HepG2 (cell line): ENCODE data around the gene SENP5. TPM values are rescaled to one million over a fixed set of nuclear protein-coding genes. Genes with fewer than 3 reads are reported as not detected.

ENCODE experiments used
- CAMTA2 ChIP-seq: sonication (generic); formaldehyde crosslinking; IDR thresholded peaks from 2 replicates; pipeline ENCODE4 v1.4.0; 2020; ENCODE audit warnings: mild to moderate bottlenecking, missing genetic modification reagents, borderline replicate concordance
- DMAP1 ChIP-seq: IDR thresholded peaks from 2 replicates; pipeline ENCODE4 v1.6.1; 2016
- ELF3 ChIP-seq: IDR thresholded peaks from 2 replicates; pipeline ENCODE4 v1.6.1; 2016; ENCODE audit warnings: missing genetic modification reagents, missing compliant biosample characterization
- GMEB2 ChIP-seq: IDR thresholded peaks from 2 replicates; pipeline ENCODE4 v1.6.1; 2016; ENCODE audit warnings: missing biosample characterization, missing genetic modification reagents, low read depth
- KDM6A ChIP-seq: IDR thresholded peaks from 2 replicates; pipeline ENCODE4 v1.6.1; 2016; ENCODE audit warnings: low read depth
- MXD4 ChIP-seq: IDR thresholded peaks from 2 replicates; pipeline ENCODE4 v1.6.1; 2016; ENCODE audit warnings: mild to moderate bottlenecking, missing biosample characterization, missing genetic modification reagents
- NCOA1 ChIP-seq: sonication (generic); formaldehyde crosslinking; IDR thresholded peaks from 2 replicates; pipeline ENCODE4 v1.9.0; 2021; ENCODE audit warnings: missing genetic modification reagents
- NFE2L1 ChIP-seq: sonication (generic); formaldehyde crosslinking; IDR thresholded peaks from 2 replicates; pipeline ENCODE4 v1.4.0; 2020; ENCODE audit warnings: missing genetic modification reagents, mild to moderate bottlenecking, borderline replicate concordance
- POLR2G ChIP-seq: fragments of 200-400 bp; formaldehyde crosslinking; IDR thresholded peaks from 2 replicates; pipeline ENCODE4 v1.6.1; 2018; ENCODE audit warnings: mild to moderate bottlenecking, low read depth, low read length, moderate library complexity
- REL ChIP-seq: sonication (generic); formaldehyde crosslinking; conservative IDR thresholded peaks from 2 replicates; pipeline ENCODE4 v1.8.0; 2022; ENCODE audit warnings: mild to moderate bottlenecking, missing genetic modification reagents, moderate library complexity
- SETDB1 ChIP-seq: sonication (generic); formaldehyde crosslinking; IDR thresholded peaks from 2 replicates; pipeline ENCODE4 v1.5.1; 2020; ENCODE audit warnings: missing genetic modification reagents, mild to moderate bottlenecking, borderline replicate concordance
- TARDBP ChIP-seq: sonication (generic); formaldehyde crosslinking; IDR thresholded peaks from 2 replicates; pipeline ENCODE4 v1.8.0; 2022; ENCODE audit warnings: mild to moderate bottlenecking, missing genetic modification reagents
- TBX3 ChIP-seq: fragments of 450-650 bp; IDR thresholded peaks from 2 replicates; pipeline ENCODE4 v1.6.1; 2017; ENCODE audit warnings: antibody characterized with exemption, mild to moderate bottlenecking, inconsistent platforms, borderline replicate concordance
- ZKSCAN5 ChIP-seq: sonication (generic); formaldehyde crosslinking; IDR thresholded peaks from 2 replicates; pipeline ENCODE4 v1.5.1; 2020; ENCODE audit warnings: mild to moderate bottlenecking, missing genetic modification reagents
- ZNF205 ChIP-seq: IDR thresholded peaks from 2 replicates; pipeline ENCODE4 v1.6.1; 2018; ENCODE audit warnings: missing biosample characterization, missing genetic modification reagents
- ZNF468 ChIP-seq: sonication (generic); formaldehyde crosslinking; IDR thresholded peaks from 2 replicates; pipeline ENCODE4 v1.8.0; 2022; ENCODE audit warnings: mild to moderate bottlenecking, moderate library complexity, missing genetic modification reagents
- ZNF605 ChIP-seq: sonication (generic); formaldehyde crosslinking; IDR thresholded peaks from 2 replicates; pipeline ENCODE4 v1.8.0; 2022; ENCODE audit warnings: mild to moderate bottlenecking, missing genetic modification reagents
- ZNF614 ChIP-seq: IDR thresholded peaks from 2 replicates; pipeline ENCODE4 v1.6.1; 2018; ENCODE audit warnings: missing biosample characterization, missing genetic modification reagents, inconsistent platforms, borderline replicate concordance
- ZNF670 ChIP-seq: sonication (generic); formaldehyde crosslinking; IDR thresholded peaks from 2 replicates; pipeline ENCODE4 v1.8.0; 2022; ENCODE audit warnings: mild to moderate bottlenecking, missing genetic modification reagents, borderline replicate concordance
- ZNF720 ChIP-seq: sonication (generic); formaldehyde crosslinking; IDR thresholded peaks from 2 replicates; pipeline ENCODE4 v1.4.0; 2020; ENCODE audit warnings: missing genetic modification reagents
- ZNF724P ChIP-seq: sonication (generic); formaldehyde crosslinking; IDR thresholded peaks from 2 replicates; pipeline ENCODE4 v1.8.0; 2022; ENCODE audit warnings: missing genetic modification reagents, borderline replicate concordance
- ZNF737 ChIP-seq: sonication (generic); formaldehyde crosslinking; IDR thresholded peaks from 2 replicates; pipeline ENCODE4 v1.5.0; 2020; ENCODE audit warnings: missing genetic modification reagents, mild to moderate bottlenecking, borderline replicate concordance
- ZNF839 ChIP-seq: sonication (generic); formaldehyde crosslinking; IDR thresholded peaks from 2 replicates; pipeline ENCODE4 v1.4.0; 2020; ENCODE audit warnings: missing genetic modification reagents, mild to moderate bottlenecking, borderline replicate concordance
- polyA plus RNA-seq, 8 experiments: library from polyadenylated mRNA; depleted of rRNA in 3 of 8; stranded (reverse) in 7 of 8; unstranded in 1 of 8; fragments of >200 nt; fragmentation: Illumina TruSeq in 4 of 8; extraction: Trizol in 4 of 8; gene quantifications; 2 replicates each; pipeline versions ENCODE4 v1.2.1 to v1.2.3, GENCODE V29; 2011 to 2016; ENCODE audit warnings: low read depth in 4 of 8, missing spikeins in 1 of 8, mixed read lengths in 1 of 8; ENCODE audit not compliant: insufficient read depth in 1 of 8
- total RNA-seq, 5 experiments: library from RNA; depleted of rRNA; stranded (reverse); fragments of >200 nt; fragmentation: Illumina TruSeq; extraction: Trizol; gene quantifications; 2 replicates each; pipeline ENCODE4 v1.2.3, GENCODE V29; 2016; ENCODE audit warnings: low read depth in 1 of 5
- TF ChIP-seq, protein P1 (sequence below): sonication (generic); formaldehyde crosslinking; IDR thresholded peaks from 2 replicates; pipeline ENCODE4 v1.8.0; 2022; ENCODE audit warnings: mild to moderate bottlenecking, missing genetic modification reagents, moderate library complexity
- TF ChIP-seq, protein P2 (sequence below): sonication (generic); formaldehyde crosslinking; IDR thresholded peaks from 2 replicates; pipeline ENCODE4 v1.4.0; 2020; ENCODE audit warnings: mild to moderate bottlenecking, missing genetic modification reagents
- TF ChIP-seq, protein P3 (sequence below): sonication (generic); formaldehyde crosslinking; IDR thresholded peaks from 2 replicates; pipeline ENCODE4 v1.4.0; 2020; ENCODE audit warnings: missing genetic modification reagents; ENCODE audit errors: not compliant biosample characterization

Gene SENP5
- total and polyA plus RNA-seq, 2 of the 13 experiments (the other 11 are each of a cell fraction or from before 2014, with no cell fraction given): 17.6 to 30.9 TPM

- TF ChIP-seq ZNF839 (CRISPR knock-in tag) (no peak), GMEB2 (CRISPR knock-in tag) (no peak), KDM6A (CRISPR knock-in tag) (no peak), TARDBP (peak; percentile 20; the same call in 1 of the 2 replicates), DMAP1 (CRISPR knock-in tag) (no peak), ZKSCAN5 (CRISPR knock-in tag) (no peak), REL (0 out of 2 replicates have a peak, but pooled peaks have one; percentile 10), NCOA1 (no peak; the same call in 1 of the 2 replicates), ZNF605 (CRISPR knock-in tag) (0 out of 2 replicates have a peak, but pooled peaks have one; percentile 39), ELF3 (CRISPR knock-in tag) (peak; percentile 17; the same call in 1 of the 2 replicates), ZNF614 (CRISPR knock-in tag) (no peak), ZNF468 (no peak), ZNF720 (CRISPR knock-in tag) (no peak), MXD4 (CRISPR knock-in tag) (0 out of 2 replicates have a peak, but pooled peaks have one; percentile 19), NFE2L1 (CRISPR knock-in tag) (0 out of 2 replicates have a peak, but pooled peaks have one; percentile 58), TBX3 (no peak), ZNF670 (CRISPR knock-in tag) (peak; percentile 15; the same call in 1 of the 2 replicates), ZNF205 (CRISPR knock-in tag) (0 out of 2 replicates have a peak, but pooled peaks have one; percentile 53), ZNF724P (CRISPR knock-in tag) (peak; percentile 30; the same call in 1 of the 2 replicates), CAMTA2 (CRISPR knock-in tag) (peak; percentile 26), POLR2G (peak; percentile 63; the same call in 1 of the 2 replicates), SETDB1 (CRISPR knock-in tag) (0 out of 2 replicates have a peak, but pooled peaks have one; percentile 31), ZNF737 (0 out of 2 replicates have a peak, but pooled peaks have one; percentile 65)
- TF ChIP-seq, protein P1, sequence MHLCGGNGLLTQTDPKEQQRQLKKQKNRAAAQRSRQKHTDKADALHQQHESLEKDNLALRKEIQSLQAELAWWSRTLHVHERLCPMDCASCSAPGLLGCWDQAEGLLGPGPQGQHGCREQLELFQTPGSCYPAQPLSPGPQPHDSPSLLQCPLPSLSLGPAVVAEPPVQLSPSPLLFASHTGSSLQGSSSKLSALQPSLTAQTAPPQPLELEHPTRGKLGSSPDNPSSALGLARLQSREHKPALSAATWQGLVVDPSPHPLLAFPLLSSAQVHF (CRISPR knock-in tag): 0 out of 2 replicates have a peak, but pooled peaks have one; percentile 61
- TF ChIP-seq, protein P2, sequence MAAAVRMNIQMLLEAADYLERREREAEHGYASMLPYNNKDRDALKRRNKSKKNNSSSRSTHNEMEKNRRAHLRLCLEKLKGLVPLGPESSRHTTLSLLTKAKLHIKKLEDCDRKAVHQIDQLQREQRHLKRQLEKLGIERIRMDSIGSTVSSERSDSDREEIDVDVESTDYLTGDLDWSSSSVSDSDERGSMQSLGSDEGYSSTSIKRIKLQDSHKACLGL (CRISPR knock-in tag): peak; percentile 70
- TF ChIP-seq, protein P3, sequence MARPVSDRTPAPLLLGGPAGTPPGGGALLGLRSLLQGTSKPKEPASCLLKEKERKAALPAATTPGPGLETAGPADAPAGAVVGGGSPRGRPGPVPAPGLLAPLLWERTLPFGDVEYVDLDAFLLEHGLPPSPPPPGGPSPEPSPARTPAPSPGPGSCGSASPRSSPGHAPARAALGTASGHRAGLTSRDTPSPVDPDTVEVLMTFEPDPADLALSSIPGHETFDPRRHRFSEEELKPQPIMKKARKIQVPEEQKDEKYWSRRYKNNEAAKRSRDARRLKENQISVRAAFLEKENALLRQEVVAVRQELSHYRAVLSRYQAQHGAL (CRISPR knock-in tag): no peak
Measured at GRCh38 chr3:196968233-196969133, 100.8 kb downstream of the SENP5 start, which contains the start of gene PIGZ (continued).
